A549 treated with Mapracorat at 1 μM for 4 hours (cell line): Measurements from ENCODE around the gene LRRN3. TPM values are rescaled to one million over a fixed set of nuclear protein-coding genes. Genes with fewer than 3 reads are reported as not detected.

Experiments used
- total RNA-seq: library from RNA; stranded (reverse); fragments of 200-300 nt; extraction: Qiagen RNA extraction; gene quantifications from 5 replicates; pipeline ENCODE4 v1.2.3, GENCODE V29; 2022

Gene LRRN3
- total RNA-seq = 0.04 to 0.05 TPM in 2 of 5 replicates, not detected in the others

DNA sequence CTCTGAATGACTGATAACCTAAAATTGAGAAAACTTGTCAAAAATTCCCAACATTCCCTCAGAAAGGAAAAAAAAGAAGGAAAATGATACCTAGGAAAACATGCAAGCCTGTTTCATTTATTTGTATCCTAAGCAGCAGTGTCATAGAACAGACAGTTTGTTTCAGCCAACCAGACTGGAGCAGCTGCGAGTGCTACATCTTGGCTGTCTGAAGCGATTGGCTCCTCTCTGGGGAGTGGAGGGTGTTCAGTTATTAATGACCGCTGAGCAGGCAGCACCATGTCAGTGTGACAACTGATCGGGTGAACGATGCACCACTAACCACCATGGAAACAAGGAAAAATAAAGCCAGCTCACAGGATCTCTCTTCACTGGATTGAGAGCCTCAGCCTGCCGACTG lies at the start of gene LRRN3:
LRRN3 (plus strand) TSS at position 282 of the 400 bp plus-strand sequence. CDS start 31,646 bp downstream, outside the sequence.

